GM12878 (cell line): ENCODE data around the gene ERP29. TPM values are rescaled to one million over a fixed set of nuclear protein-coding genes. Genes with fewer than 3 reads are reported as not detected.

Source experiments
- CBFB ChIP-seq: IDR thresholded peaks from 2 replicates; pipeline ENCODE4 v1.6.1; 2016; ENCODE audit warnings: antibody characterized with exemption, low read depth
- CHD1 ChIP-seq: IDR thresholded peaks from 2 replicates; pipeline ENCODE4 v1.6.1; 2012; ENCODE audit warnings: low read depth, low read length, improper control_type of control experiment
- EED ChIP-seq: sonication (generic); IDR thresholded peaks from 2 replicates; pipeline ENCODE4 v1.6.1; 2016; ENCODE audit warnings: antibody characterized with exemption, low read depth
- ETV6 ChIP-seq, 2 experiments: fragments of 450-650 bp in 1 of 2; IDR thresholded peaks in 1 of 2; conservative IDR thresholded peaks in 1 of 2; 2 replicates each; pipeline ENCODE4 v1.6.1; 2014; ENCODE audit warnings: antibody characterized with exemption in 1 of 2, borderline replicate concordance in 1 of 2, low read depth in 1 of 2, mild to moderate bottlenecking in 1 of 2, moderate library complexity in 1 of 2
- FOXM1 ChIP-seq: IDR thresholded peaks from 2 replicates; pipeline ENCODE4 v1.6.1; 2012; ENCODE audit warnings: low read depth, mild to moderate bottlenecking, inconsistent platforms, low read length, moderate library complexity
- IRF4 ChIP-seq: IDR thresholded peaks from 2 replicates; pipeline ENCODE4 v1.6.1; 2011; ENCODE audit warnings: low read depth, low read length
- MEF2A ChIP-seq: IDR thresholded peaks from 2 replicates; pipeline ENCODE4 v1.6.1; 2011; ENCODE audit warnings: low read depth, mild to moderate bottlenecking, low read length, moderate library complexity; ENCODE audit not compliant: insufficient read depth
- SMAD5 ChIP-seq: IDR thresholded peaks from 2 replicates; pipeline ENCODE4 v1.6.1; 2016; ENCODE audit warnings: antibody characterized with exemption, low read depth
- TAF1 ChIP-seq: IDR thresholded peaks from 2 replicates; pipeline ENCODE4 v1.6.1; 2011; ENCODE audit warnings: mild to moderate bottlenecking, low read depth, low read length, borderline replicate concordance
- TBL1XR1 ChIP-seq: IDR thresholded peaks from 2 replicates; pipeline ENCODE4 v1.6.1; 2012; ENCODE audit warnings: low read depth, low read length, improper control_type of control experiment
- YY1 ChIP-seq: IDR thresholded peaks from 2 replicates; pipeline ENCODE4 v1.6.1; 2011; ENCODE audit warnings: low read depth, mild to moderate bottlenecking, low read length
- ZNF207 ChIP-seq: fragments of 450-650 bp; IDR thresholded peaks from 2 replicates; pipeline ENCODE4 v1.6.1; 2014; ENCODE audit warnings: antibody characterized with exemption, mild to moderate bottlenecking, borderline replicate concordance
- polyA plus RNA-seq, 11 experiments: library from polyadenylated mRNA; depleted of rRNA in 4 of 11; unstranded in 6 of 11; stranded (reverse) in 5 of 11; fragments of >200 nt; fragmentation: Nextera tagmentation in 4 of 11; fragmentation: Illumina TruSeq in 1 of 11; extraction: Ambion mirVana in 4 of 11; extraction: Trizol in 1 of 11; gene quantifications; 1 replicate in 1 of 11; 2 replicates in 10 of 11; pipeline versions ENCODE4 v1.2.1 to v1.2.3, GENCODE V29; 2011 to 2016; ENCODE audit warnings: inconsistent platforms in 2 of 11, missing spikeins in 2 of 11, low read depth in 1 of 11
- total RNA-seq, 4 experiments: library from RNA; depleted of rRNA in 3 of 4; stranded (reverse); fragments of >200 nt in 3 of 4; fragmentation: Illumina TruSeq in 1 of 4; extraction: Trizol in 1 of 4; gene quantifications; 2 replicates each; pipeline versions ENCODE4 v1.2.1 to v1.2.3, GENCODE V29; 2013 to 2021
- TF ChIP-seq, protein P1 (sequence below): fragments of 150-350 bp; IDR thresholded peaks from 2 replicates; pipeline ENCODE4 v1.6.1; 2014; ENCODE audit warnings: mild to moderate bottlenecking, low read depth, low read length
- TF ChIP-seq, protein P2 (sequence below): IDR thresholded peaks from 2 replicates; pipeline ENCODE4 v1.6.1; 2012; ENCODE audit warnings: mild to moderate bottlenecking, low read depth, low read length
- TF ChIP-seq, protein P3 (sequence below): IDR thresholded peaks from 2 replicates; pipeline ENCODE4 v1.6.1; 2011; ENCODE audit warnings: low read depth, low read length, improper control_type of control experiment, borderline replicate concordance

Gene ERP29
- total and polyA plus RNA-seq, 10 of the 15 experiments (the other 5 are each of a cell fraction or from before 2014, with no cell fraction given): 46.7 to 146 (median 107) TPM

DNA sequence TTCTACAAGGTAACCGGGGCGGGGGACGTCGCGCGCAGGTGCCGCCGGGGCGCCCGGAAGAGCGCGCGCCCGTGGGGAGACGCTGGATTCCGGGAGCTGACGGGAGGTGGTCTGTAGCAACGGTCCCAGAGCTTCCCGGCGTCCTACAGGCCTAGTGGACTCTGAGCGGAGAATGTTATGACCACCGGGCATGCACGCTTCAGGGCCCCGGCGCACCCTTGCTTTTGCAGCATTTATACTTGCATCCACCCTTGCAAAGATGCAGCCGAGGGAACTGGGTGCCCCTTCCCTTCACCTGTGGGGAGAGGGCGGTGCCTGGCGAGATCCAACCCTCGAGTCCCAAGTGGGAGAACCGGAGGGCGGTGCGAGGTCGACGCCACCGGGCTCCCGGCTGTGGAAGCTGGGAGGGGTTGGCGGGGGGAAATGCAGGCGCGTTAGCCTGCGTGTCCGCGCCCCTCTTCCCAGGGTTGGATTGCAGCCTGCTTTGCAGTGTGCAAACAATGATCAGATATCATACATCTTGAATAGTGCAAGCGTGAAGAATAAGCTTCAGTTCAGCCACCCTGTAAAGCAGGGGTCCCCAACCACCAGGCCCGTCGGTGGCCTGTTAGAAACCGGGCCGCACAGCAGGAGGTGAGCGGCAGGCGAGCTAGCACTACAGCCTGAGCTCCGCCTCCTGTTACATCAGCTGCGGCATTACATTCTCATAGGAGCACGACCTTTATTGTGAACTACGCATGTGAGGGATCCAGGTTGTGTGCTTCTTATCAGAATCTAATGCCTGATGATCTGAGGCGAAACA lies 576 bp downstream of the ERP29 start (continued):
- no peak for TF ChIP-seq MEF2A
- TF ChIP-seq FOXM1: no peak
- TF ChIP-seq ZNF207: 0 out of 2 replicates have a peak, but pooled peaks have one; percentile 23
- peak; percentile 83; the same call in 1 of the 2 replicates for TF ChIP-seq TAF1
- 0 out of 2 replicates have a peak, but pooled peaks have one; percentile 15 for TF ChIP-seq EED
- no peak for TF ChIP-seq IRF4
- TF ChIP-seq, protein P1, sequence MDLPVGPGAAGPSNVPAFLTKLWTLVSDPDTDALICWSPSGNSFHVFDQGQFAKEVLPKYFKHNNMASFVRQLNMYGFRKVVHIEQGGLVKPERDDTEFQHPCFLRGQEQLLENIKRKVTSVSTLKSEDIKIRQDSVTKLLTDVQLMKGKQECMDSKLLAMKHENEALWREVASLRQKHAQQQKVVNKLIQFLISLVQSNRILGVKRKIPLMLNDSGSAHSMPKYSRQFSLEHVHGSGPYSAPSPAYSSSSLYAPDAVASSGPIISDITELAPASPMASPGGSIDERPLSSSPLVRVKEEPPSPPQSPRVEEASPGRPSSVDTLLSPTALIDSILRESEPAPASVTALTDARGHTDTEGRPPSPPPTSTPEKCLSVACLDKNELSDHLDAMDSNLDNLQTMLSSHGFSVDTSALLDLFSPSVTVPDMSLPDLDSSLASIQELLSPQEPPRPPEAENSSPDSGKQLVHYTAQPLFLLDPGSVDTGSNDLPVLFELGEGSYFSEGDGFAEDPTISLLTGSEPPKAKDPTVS: no peak
- TF ChIP-seq CBFB: no peak; the same call in 1 of the 2 replicates
- TF ChIP-seq TBL1XR1: no peak
- TF ChIP-seq ETV6 (conservative IDR thresholded peaks at IDR 0.05 in 1 of 2, IDR thresholded peaks at IDR 0.05 in 1 of 2; ENCODE audit: borderline replicate concordance in 1 of 2, low read depth in 1 of 2): no peak
- TF ChIP-seq YY1: no peak
- TF ChIP-seq SMAD5: peak; percentile 42
- TF ChIP-seq, protein P2, sequence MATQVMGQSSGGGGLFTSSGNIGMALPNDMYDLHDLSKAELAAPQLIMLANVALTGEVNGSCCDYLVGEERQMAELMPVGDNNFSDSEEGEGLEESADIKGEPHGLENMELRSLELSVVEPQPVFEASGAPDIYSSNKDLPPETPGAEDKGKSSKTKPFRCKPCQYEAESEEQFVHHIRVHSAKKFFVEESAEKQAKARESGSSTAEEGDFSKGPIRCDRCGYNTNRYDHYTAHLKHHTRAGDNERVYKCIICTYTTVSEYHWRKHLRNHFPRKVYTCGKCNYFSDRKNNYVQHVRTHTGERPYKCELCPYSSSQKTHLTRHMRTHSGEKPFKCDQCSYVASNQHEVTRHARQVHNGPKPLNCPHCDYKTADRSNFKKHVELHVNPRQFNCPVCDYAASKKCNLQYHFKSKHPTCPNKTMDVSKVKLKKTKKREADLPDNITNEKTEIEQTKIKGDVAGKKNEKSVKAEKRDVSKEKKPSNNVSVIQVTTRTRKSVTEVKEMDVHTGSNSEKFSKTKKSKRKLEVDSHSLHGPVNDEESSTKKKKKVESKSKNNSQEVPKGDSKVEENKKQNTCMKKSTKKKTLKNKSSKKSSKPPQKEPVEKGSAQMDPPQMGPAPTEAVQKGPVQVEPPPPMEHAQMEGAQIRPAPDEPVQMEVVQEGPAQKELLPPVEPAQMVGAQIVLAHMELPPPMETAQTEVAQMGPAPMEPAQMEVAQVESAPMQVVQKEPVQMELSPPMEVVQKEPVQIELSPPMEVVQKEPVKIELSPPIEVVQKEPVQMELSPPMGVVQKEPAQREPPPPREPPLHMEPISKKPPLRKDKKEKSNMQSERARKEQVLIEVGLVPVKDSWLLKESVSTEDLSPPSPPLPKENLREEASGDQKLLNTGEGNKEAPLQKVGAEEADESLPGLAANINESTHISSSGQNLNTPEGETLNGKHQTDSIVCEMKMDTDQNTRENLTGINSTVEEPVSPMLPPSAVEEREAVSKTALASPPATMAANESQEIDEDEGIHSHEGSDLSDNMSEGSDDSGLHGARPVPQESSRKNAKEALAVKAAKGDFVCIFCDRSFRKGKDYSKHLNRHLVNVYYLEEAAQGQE: no peak
- TF ChIP-seq, protein P3, sequence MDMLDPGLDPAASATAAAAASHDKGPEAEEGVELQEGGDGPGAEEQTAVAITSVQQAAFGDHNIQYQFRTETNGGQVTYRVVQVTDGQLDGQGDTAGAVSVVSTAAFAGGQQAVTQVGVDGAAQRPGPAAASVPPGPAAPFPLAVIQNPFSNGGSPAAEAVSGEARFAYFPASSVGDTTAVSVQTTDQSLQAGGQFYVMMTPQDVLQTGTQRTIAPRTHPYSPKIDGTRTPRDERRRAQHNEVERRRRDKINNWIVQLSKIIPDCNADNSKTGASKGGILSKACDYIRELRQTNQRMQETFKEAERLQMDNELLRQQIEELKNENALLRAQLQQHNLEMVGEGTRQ: no peak
- no peak for TF ChIP-seq CHD1
